Aorta (tissue), 5 donors: ENCODE measurements around the gene MFSD11. TPM values are rescaled to one million over a fixed set of nuclear protein-coding genes. Genes with fewer than 3 reads are reported as not detected.
"Not testable (repeated sequence)": the region's sequence is repeated elsewhere in the genome, so short reads cannot be mapped to it uniquely, and the experiment has no call there.

Experiments
- ATAC-seq: fragments of 200-7000 bp; cut with Tn5 transposase; one replicate; pipeline ENCODE4 v1.9.1; 2022; ENCODE audit warnings: moderate library complexity; ENCODE audit not compliant: low FRiP score
- DNase-seq, 2 donors: peaks; one replicate each; pipeline ENCODE4 v3.0.0-alpha.2; 2020
- H3K27ac ChIP-seq, 2 donors: one replicate each; pipeline ENCODE4 v1.5.1; 2013; ENCODE audit warnings: low read length in 2 of 2, mild to moderate bottlenecking in 2 of 2, moderate library complexity in 2 of 2, control low read depth in 1 of 2, inconsistent platforms in 1 of 2, low read depth in 1 of 2
- H3K27me3 ChIP-seq, 2 donors: one replicate each; pipeline ENCODE4 v1.6.1; 2013; ENCODE audit warnings: control low read depth in 1 of 2, low read length in 1 of 2, mild to moderate bottlenecking in 1 of 2, moderate library complexity in 1 of 2; ENCODE audit not compliant: insufficient read depth in 2 of 2, control insufficient read depth in 1 of 2
- H3K36me3 ChIP-seq, 2 donors: one replicate each; pipeline ENCODE4 v1.6.1; 2013; ENCODE audit warnings: control low read depth in 1 of 2, low read length in 1 of 2, mild to moderate bottlenecking in 1 of 2; ENCODE audit not compliant: insufficient read depth in 2 of 2, control insufficient read depth in 1 of 2
- H3K4me1 ChIP-seq, 2 donors: one replicate each; pipeline ENCODE4 v1.6.1; 2013; ENCODE audit warnings: low read length in 2 of 2, control low read depth in 1 of 2, mild to moderate bottlenecking in 1 of 2, moderate library complexity in 1 of 2; ENCODE audit not compliant: insufficient read depth in 2 of 2, control insufficient read depth in 1 of 2
- H3K4me3 ChIP-seq, 2 donors: one replicate each; pipeline ENCODE4 v1.5.1; 2013; ENCODE audit warnings: low read length in 2 of 2, control low read depth in 1 of 2, mild to moderate bottlenecking in 1 of 2
- H3K9me3 ChIP-seq: one replicate; pipeline ENCODE4 v1.6.1; 2013; ENCODE audit warnings: mild to moderate bottlenecking, low read length; ENCODE audit not compliant: control insufficient read depth
- WGBS, 2 donors: extraction: QIAGEN DNeasy Blood & Tissue Kit; methylation state at CpG; one replicate each; pipeline ENCODE4 v1.1.7; 2013; 5-methylcytosine and 5-hydroxymethylcytosine counted together
- intact Hi-C, 2 donors: fragments of 100-400 bp; cut with DNase I; formaldehyde crosslinking; loops; one replicate each; pipeline versions ENCODE4 v1.14.2 to v1.15.0; 2022
- polyA plus RNA-seq, 2 donors: library from polyadenylated mRNA; stranded (reverse); fragments of 200-250 nt; gene quantifications; one replicate each; pipeline ENCODE4 v1.2.3, GENCODE V29; 2013
- total RNA-seq, 2 donors: library from RNA; stranded (reverse); fragmentation: NEBNext Ultra II Directional; extraction: Animal tissue kit (Norgen Biotek cat#: 25700); gene quantifications; one replicate each; pipeline ENCODE4 v1.2.1, GENCODE V29; 2021
- donor health status: healthy with polysubstance abuse.
- donor health status: Bipolar disorder and iron deficiency.
- donor health status: DM: no; HTN: no; CAD: no.
- donor health status: DM: no; HTN: no; CAD: no.
- donor health status: DM: yes; HTN: yes; CAD: no.

MFSD11 gene
- total and polyA plus RNA-seq, 4 donors: 6.8 to 38.2 (median 22.2) TPM

DNA sequence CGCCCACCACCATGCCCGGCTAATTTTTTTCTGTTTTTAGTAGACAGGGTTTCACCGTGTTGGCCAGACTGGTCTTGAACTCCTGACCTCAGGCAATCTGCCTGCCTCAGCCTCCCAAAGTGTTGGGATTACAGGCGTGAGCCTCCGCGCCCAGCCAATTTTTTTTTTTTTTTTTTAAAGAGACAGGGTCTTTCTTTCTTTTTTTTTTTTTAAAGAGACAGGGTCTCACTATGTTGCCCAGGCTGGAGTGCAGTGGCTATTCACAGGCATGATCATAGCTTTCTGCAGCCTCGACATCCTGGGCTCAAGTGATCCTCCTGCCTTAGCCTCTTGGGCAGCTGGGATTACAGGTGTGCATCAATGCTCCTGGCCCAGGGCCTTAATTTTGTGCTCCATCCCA, 25.6 kb upstream of the MFSD11 start:
- not testable (repeated sequence) for H3K27me3 ChIP-seq, H3K36me3 ChIP-seq, H3K4me1 ChIP-seq, DNase-seq, H3K27ac ChIP-seq, ATAC-seq, H3K4me3 ChIP-seq, H3K9me3 ChIP-seq
- intact Hi-C loops: loop anchor here (10.0 kb wide), 2 partner anchors 158 to 188 kb away; no protein-coding TSS in a partner anchor
- 53 to 55% methylated on average over 7 of the region's 7 CpGs for WGBS, 2 donors

DNA sequence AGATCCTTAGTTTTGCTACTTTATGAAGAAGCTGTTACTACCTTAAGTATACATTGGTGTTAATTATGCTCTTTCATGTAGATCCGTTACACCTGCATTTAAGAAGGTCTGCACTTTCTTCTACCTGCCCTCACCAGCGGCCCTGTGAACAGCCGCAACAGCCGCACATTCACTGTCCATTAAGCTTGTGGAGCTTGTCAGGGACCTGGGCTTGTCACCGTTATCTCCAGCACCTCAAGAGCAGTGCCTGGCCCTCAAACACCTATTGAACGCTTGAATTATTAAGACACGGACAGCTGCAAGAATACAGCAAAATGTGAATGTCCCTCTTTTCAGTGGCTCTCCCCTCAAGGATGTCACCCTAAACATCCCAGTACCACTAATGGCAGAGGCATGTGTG, 24.2 kb upstream of the MFSD11 start:
- H3K27me3 ChIP-seq: no peaks in the 10 kb centered on the region
- no peak overlapping the region for H3K27ac ChIP-seq
- DNase-seq: peak in 1 of 2 donors; percentile 28
- H3K36me3 ChIP-seq: peaks cover 2 to 8% of the 10 kb centered on the region in 2 donors
- H3K9me3 ChIP-seq: no peaks in the 10 kb centered on the region
- no peaks in the 10 kb centered on the region for H3K4me1 ChIP-seq
- no peak overlapping the region for H3K4me3 ChIP-seq
- intact Hi-C loops: loop anchor here (2.0 to 10.0 kb wide), 3 partner anchors 25 to 189 kb away; no protein-coding TSS in a partner anchor
- 90 to 91% methylated on average over 7 of the region's 7 CpGs for WGBS, 2 donors
- no peak for ATAC-seq

DNA sequence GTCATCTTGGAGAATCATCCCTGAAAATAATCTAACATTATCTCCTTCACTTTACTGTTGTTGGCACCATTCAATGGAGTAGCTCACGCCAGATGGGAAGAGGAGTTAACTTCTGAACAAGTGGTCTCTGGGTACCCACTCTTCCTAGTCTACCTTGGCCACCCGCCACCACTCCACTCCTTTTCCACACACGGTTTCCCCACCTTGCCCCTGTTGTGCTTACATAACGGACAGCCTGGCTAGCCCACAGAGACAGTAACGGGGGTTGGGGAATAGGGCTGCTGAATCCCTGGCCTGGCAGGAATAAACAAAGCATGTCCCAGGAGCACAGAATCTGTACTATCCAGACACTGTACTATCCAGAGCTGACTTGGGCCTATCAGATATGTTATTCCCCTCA, 23.6 kb upstream of the MFSD11 start:
- no peaks in the 10 kb centered on the region for H3K4me1 ChIP-seq
- H3K36me3 ChIP-seq: peaks cover 4 to 8% of the 10 kb centered on the region in 2 donors
- no peaks in the 10 kb centered on the region for H3K27me3 ChIP-seq
- H3K27ac ChIP-seq: no peak overlapping the region
- DNase-seq (no peak), ATAC-seq (no peak)
- H3K9me3 ChIP-seq: no peaks in the 10 kb centered on the region
- 67 to 69% methylated on average over 5 of the region's 5 CpGs for WGBS, 2 donors
- no peak overlapping the region for H3K4me3 ChIP-seq
- intact Hi-C loops: loop anchor here (2.0 to 10.0 kb wide), 3 partner anchors 26 to 190 kb away; no protein-coding TSS in a partner anchor

DNA sequence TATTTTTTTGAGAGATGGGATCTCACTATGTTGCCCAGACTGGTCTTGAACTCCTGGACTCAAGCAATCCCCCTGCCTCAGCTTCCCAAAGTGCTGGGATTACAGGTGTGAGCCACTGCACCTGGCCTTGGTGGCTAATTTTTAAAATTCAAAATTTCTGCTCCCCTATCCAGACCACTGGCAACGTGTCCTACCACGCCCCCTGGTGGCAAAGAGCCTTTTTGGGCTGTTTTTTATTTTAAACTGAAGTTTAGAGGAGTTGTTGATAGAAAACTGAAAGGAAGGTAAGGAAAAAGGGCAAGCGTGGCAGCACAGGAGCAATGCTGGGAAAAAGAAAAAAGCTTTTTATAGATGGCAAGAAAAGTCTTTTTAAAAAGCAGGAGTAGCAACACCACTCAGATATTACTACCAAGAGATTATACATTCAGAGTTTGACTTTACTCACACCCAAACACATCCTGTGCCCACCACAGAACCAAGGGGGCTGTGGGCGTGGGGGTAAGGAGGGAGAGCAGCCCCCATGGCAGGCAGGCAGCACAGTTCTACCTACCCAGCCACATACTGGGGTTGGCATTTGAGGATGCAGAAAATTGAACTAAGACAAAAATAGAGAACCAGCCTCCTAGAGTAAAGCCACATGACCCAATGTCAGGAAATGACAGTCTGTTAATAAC, 23.0 kb upstream of the MFSD11 start:
- no peaks in the 10 kb centered on the region for H3K9me3 ChIP-seq
- 12 to 23% methylated on average over 4 of the region's 4 CpGs for WGBS, 2 donors
- no peaks in the 10 kb centered on the region for H3K4me1 ChIP-seq
- intact Hi-C loops: loop anchor here (2.0 to 10.0 kb wide), 4 partner anchors 26 to 190 kb away; no protein-coding TSS in a partner anchor
- H3K4me3 ChIP-seq: no peak overlapping the region
- H3K36me3 ChIP-seq: peaks cover 4 to 11% of the 10 kb centered on the region in 2 donors
- no peaks in the 10 kb centered on the region for H3K27me3 ChIP-seq
- peak; percentile 82 to 91 for DNase-seq
- ATAC-seq: peak; percentile 47
- no peak overlapping the region for H3K27ac ChIP-seq

DNA sequence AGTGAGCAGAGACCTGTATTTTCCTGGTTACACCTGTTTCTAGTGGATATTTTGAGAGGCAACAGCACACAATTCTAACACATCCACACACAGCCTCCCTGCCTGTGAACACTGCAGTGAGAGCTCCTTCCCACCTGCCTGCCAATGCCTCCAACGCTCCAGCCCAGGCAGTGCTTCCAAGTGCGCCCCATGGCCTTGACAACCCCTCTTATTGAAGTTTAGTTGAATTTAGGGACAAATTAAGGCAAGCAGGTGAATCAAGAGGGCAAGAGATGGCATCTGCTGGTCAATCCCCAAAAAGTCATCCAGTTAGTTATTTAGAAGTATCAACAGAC, 22.5 kb upstream of the MFSD11 start:
- no peaks in the 10 kb centered on the region for H3K4me1 ChIP-seq
- 80 to 83% methylated on average over 2 of the region's 2 CpGs for WGBS, 2 donors
- ATAC-seq (no peak), DNase-seq (no peak)
- H3K4me3 ChIP-seq: no peak overlapping the region
- no peaks in the 10 kb centered on the region for H3K9me3 ChIP-seq
- peaks cover 4 to 14% of the 10 kb centered on the region in 2 donors for H3K36me3 ChIP-seq
- H3K27ac ChIP-seq: no peak overlapping the region
- intact Hi-C loops: loop anchor here (2.0 to 10.0 kb wide), 4 partner anchors 27 to 191 kb away; no protein-coding TSS in a partner anchor
- no peaks in the 10 kb centered on the region for H3K27me3 ChIP-seq

- H3K4me1 ChIP-seq: no peaks in the 10 kb centered on the region
- ATAC-seq (peak; percentile 34), DNase-seq (peak in 1 of 2 donors; percentile 79)
- no peaks in the 10 kb centered on the region for H3K27me3 ChIP-seq
- H3K36me3 ChIP-seq: peaks cover 4 to 17% of the 10 kb centered on the region in 2 donors
- no peak overlapping the region for H3K4me3 ChIP-seq
- peak overlapping the region in 1 of 2 donors; percentile 61 for H3K27ac ChIP-seq
- 45 to 50% methylated on average over 13 of the region's 13 CpGs for WGBS, 2 donors
- intact Hi-C loops: loop anchor here (5.0 to 10.0 kb wide), 3 partner anchors 44 to 191 kb away; no protein-coding TSS in a partner anchor
- H3K9me3 ChIP-seq: no peaks in the 10 kb centered on the region
Measured at GRCh38 chr17:76716146-76716838, 21.6 kb upstream of the MFSD11 start.

DNA sequence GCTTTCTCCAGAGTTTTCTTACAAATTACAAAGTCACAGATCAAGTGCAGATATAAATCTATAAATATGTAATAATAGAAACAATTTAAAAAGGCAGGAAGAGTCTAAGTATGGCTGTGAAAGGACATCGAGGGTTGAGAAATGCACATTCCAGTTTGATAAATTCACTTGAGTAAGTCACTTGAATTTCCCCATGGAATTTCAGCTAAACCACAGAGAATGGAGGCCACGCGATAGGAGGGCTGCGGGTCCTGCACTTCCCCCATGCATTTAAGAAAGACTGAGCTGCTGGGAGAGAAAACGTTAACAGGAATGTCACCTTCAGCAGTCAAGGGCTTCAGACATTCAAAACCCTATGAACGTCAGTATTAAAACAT, 21.1 kb upstream of the MFSD11 start:
- ATAC-seq (no peak), DNase-seq (no peak)
- H3K4me3 ChIP-seq: no peak overlapping the region
- intact Hi-C loops: loop anchor here (5.0 to 10.0 kb wide), 3 partner anchors 45 to 192 kb away; no protein-coding TSS in a partner anchor
- H3K36me3 ChIP-seq: peaks cover 4 to 17% of the 10 kb centered on the region in 2 donors
- no peaks in the 10 kb centered on the region for H3K4me1 ChIP-seq
- H3K27me3 ChIP-seq: no peaks in the 10 kb centered on the region
- H3K9me3 ChIP-seq: no peaks in the 10 kb centered on the region
- WGBS, 2 donors: 42 to 51% methylated on average over 6 of the region's 6 CpGs
- H3K27ac ChIP-seq: peak overlapping the region in 1 of 2 donors; percentile 61

GRCh38 chr17:76718516-76718915, 19.4 kb upstream of the MFSD11 start:
- Histone ChIP-seq H3K4me1 (no peaks in the 10 kb centered on the region), H3K36me3 (peaks cover 4 to 19% of the 10 kb centered on the region in 2 donors)

More at GRCh38 chr17:76718516-76718915, 19.4 kb upstream of the MFSD11 start:
- ATAC-seq: no peak
- no peaks in the 10 kb centered on the region for H3K9me3 ChIP-seq
- no peak overlapping the region for H3K27ac ChIP-seq
- WGBS, 2 donors: 85 to 87% methylated on average over 16 of the region's 16 CpGs
- DNase-seq: no peak
- intact Hi-C loops: loop anchor here (5.0 to 10.0 kb wide), 3 partner anchors 46 to 194 kb away; no protein-coding TSS in a partner anchor
- H3K4me3 ChIP-seq: no peak overlapping the region
- no peaks in the 10 kb centered on the region for H3K27me3 ChIP-seq
